Measurements from ENCODE around the gene CENPN. TPM values are rescaled to one million over a fixed set of nuclear protein-coding genes. Genes with fewer than 3 reads are reported as not detected.
A peak's percentile ranks its signal among the peaks of the same experiment; 100 is the strongest.

The CENPN gene
- total RNA-seq, 1 experiment from 2014 or later, result 63.1 TPM

DNA sequence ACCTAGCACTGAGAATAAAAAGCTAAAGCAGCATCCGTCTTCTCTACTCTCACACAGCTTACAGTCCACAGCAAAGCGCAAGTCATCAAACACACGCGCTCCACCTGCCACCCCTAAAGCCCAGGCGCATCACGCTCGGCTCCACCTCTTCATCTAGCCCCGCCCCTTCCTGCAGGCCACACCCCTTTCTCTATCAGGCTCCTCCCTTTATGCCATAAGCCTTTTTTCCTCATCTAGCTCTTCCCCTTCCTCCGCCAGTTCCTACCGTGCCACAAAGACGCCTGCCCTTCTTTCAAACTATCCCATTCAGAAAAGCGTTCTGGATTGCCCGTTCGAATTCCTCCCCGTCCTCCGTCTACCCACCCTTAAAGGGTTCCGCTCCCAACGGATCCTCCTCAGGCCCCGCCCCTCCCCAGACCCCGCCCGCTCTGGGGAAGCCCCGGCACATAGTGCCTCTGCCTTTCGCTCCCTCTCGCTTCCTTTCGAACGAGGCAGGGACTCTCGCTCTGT lies 69.6 kb downstream of the CENPN start:
- POLR2A ChIA-PET (ENCODE audit: unreplicated experiment), result no interaction called here

DNA sequence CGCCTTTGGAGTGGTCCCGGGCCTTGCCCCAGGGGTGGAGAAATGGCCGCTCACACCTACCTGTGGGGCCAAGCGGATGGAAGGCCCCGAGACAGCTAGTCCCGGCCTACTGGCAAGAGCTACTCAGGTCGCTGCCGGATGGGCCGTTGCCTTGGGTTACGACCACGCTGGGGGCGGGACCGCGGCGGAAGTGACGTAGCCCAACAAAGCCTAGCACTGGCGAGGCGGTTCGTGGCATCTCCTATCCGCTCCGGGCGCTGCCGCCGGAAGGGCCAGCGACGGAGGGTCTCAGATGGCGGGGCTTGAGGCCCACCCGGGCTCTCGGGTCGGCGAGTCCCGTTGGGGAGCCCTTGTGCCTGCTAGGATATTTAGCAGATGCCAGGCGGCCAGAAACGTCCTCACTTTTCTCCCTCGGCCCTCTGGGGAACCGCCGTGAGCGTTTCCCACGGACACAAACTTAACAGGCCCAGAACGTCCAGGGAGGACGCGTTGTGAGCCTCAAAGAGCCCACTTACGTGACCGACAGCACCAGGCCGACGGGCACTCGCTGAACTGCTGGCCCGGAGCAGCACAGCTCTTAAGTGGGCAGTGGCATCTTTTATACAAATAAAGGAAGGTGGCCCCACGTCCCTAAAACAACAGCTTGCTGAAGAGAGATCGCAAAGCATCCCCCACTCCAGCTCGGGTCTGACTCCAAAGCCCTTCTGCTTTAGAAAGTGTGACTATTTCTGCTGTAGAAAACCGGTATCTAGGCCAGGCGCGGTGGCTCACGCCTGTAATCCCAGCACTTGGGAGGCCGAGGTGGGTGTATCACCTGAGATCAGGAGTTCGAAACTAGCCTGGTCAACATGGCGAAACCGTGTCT lies 70.3 kb downstream of the CENPN start, which contains the start of gene C16orf46:
Gene C16orf46 (minus strand): TSS at position 163 of the 865 bp plus-strand sequence. CDS start 13,283 bp downstream, outside the sequence.
- Histone ChIP-seq H3K79me2 (ENCODE audit: low read length) (no peaks in the 10 kb centered on the region), H2AFZ (ENCODE audit: low read length) (peak within 1 kb of the TSS; percentile 93), H3K4me3 (ENCODE audit: low read length) (peak within 1 kb of the TSS; percentile 77), H3K4me2 (ENCODE audit: low read length) (peak within 1 kb of the TSS; percentile 83), H3F3A (ENCODE audit: low read length, unreplicated experiment) (no peaks in the 10 kb centered on the region), H4K20me1 (ENCODE audit: low read length) (no peaks in the 10 kb centered on the region), H3K36me3 (ENCODE audit: low read depth, low read length) (no peaks in the 10 kb centered on the region), H3K9me3 (ENCODE audit: low read length) (no peaks in the 10 kb centered on the region), H3K9me2 (replicated peaks; ENCODE audit: low read length) (no peaks in the 10 kb centered on the region), H3K9ac (ENCODE audit: low read length) (peak within 1 kb of the TSS; percentile 78), H3K27ac (ENCODE audit: low read length) (peak within 1 kb of the TSS; percentile 41), H3K27me3 (ENCODE audit: low read length) (no peaks in the 10 kb centered on the region), H3K4me1 (ENCODE audit: insufficient read depth, low read length) (peaks cover 6% of the 10 kb centered on the region; the same call in 1 of the 2 replicates)
- intact Hi-C loops (cut with micrococcal nuclease), result loop anchor here (2.0 to 5.0 kb wide), 3 partner anchors 17 to 73 kb away; partner anchors contain the start of gene ATMIN
- ChIA-PET POLR2A (ENCODE audit: unreplicated experiment) (interaction anchor here (0.6 kb wide), 1 partner anchor 86 kb away, joined by 6 read pairs; no protein-coding TSS in a partner anchor), CTCF (interaction anchor here (1.0 kb wide), 1 partner anchor 41 kb away, joined by 3 read pairs; the partner anchor contains the start of gene ATMIN)
- no peak for TF ChIP-seq EZH2phosphoT487 (IDR thresholded peaks at IDR 0.05; ENCODE audit: borderline replicate concordance, low read length)
- no peak for TF ChIP-seq EZH2 (IDR thresholded peaks at IDR 0.05; ENCODE audit: low read length, unreplicated experiment)
- TF ChIP-seq, protein P1, sequence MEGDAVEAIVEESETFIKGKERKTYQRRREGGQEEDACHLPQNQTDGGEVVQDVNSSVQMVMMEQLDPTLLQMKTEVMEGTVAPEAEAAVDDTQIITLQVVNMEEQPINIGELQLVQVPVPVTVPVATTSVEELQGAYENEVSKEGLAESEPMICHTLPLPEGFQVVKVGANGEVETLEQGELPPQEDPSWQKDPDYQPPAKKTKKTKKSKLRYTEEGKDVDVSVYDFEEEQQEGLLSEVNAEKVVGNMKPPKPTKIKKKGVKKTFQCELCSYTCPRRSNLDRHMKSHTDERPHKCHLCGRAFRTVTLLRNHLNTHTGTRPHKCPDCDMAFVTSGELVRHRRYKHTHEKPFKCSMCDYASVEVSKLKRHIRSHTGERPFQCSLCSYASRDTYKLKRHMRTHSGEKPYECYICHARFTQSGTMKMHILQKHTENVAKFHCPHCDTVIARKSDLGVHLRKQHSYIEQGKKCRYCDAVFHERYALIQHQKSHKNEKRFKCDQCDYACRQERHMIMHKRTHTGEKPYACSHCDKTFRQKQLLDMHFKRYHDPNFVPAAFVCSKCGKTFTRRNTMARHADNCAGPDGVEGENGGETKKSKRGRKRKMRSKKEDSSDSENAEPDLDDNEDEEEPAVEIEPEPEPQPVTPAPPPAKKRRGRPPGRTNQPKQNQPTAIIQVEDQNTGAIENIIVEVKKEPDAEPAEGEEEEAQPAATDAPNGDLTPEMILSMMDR (conservative IDR thresholded peaks at IDR 0.05; ENCODE audit: low read depth, low read length), result no peak
- TSS peak; percentile 89 for BruUV-seq (replicated peaks)
- ATAC-seq (peak; percentile 93), DNase-seq (peak; percentile 90)

More for the DNA sequence above, 69.6 kb downstream of the CENPN start:
- Histone ChIP-seq H3K9me2 (replicated peaks; ENCODE audit: low read length) (no peaks in the 10 kb centered on the region), H4K20me1 (ENCODE audit: low read length) (no peaks in the 10 kb centered on the region), H3K9ac (ENCODE audit: low read length) (peak overlapping the region; percentile 78), H3K27ac (ENCODE audit: low read length) (peak overlapping the region; percentile 41), H3K9me3 (ENCODE audit: low read length) (no peaks in the 10 kb centered on the region), H2AFZ (ENCODE audit: low read length) (peak overlapping the region; percentile 93), H3K79me2 (ENCODE audit: low read length) (no peaks in the 10 kb centered on the region), H3F3A (ENCODE audit: low read length, unreplicated experiment) (no peaks in the 10 kb centered on the region), H3K4me3 (ENCODE audit: low read length) (peak overlapping the region; percentile 77), H3K4me1 (ENCODE audit: insufficient read depth, low read length) (peaks cover 12% of the 10 kb centered on the region), H3K27me3 (ENCODE audit: low read length) (no peaks in the 10 kb centered on the region), H3K4me2 (ENCODE audit: low read length) (peak overlapping the region; percentile 83), H3K36me3 (ENCODE audit: low read depth, low read length) (no peaks in the 10 kb centered on the region)
- DNase-seq (peak; percentile 73), ATAC-seq (peak; percentile 81)
- CTCF ChIA-PET, result interaction anchor here (1.0 kb wide), 1 partner anchor 41 kb away, joined by 3 read pairs; the partner anchor contains the start of gene ATMIN
- no peak for TF ChIP-seq EZH2phosphoT487 (IDR thresholded peaks at IDR 0.05; ENCODE audit: borderline replicate concordance, low read length)
- TF ChIP-seq EZH2 (IDR thresholded peaks at IDR 0.05; ENCODE audit: low read length, unreplicated experiment), result no peak
- TF ChIP-seq, protein P1 (conservative IDR thresholded peaks at IDR 0.05; ENCODE audit: low read depth, low read length), result no peak
- intact Hi-C loops (cut with micrococcal nuclease), result loop anchor here (2.0 to 5.0 kb wide), 3 partner anchors 18 to 72 kb away; partner anchors contain the start of gene ATMIN
- BruUV-seq (replicated peaks), result no TSS peak
